AG08396 (cell line): Measurements from ENCODE around the gene TNFAIP8L1.
"Not testable (repeated sequence)": the region's sequence is repeated elsewhere in the genome, so short reads cannot be mapped to it uniquely, and the experiment has no call there.

Source experiments
- DNase-seq: peaks from one replicate; pipeline ENCODE4 v3.0.0; 2012; ENCODE audit warnings: low spot score, mixed read lengths

TNFAIP8L1 gene

GRCh38 chr19:4678881-4679790 lies 39.8 kb downstream of the TNFAIP8L1 start:
- peak; percentile 43 for DNase-seq

GRCh38 chr19:4680021-4680420 lies 40.7 kb downstream of the TNFAIP8L1 start:
- not testable (repeated sequence) for DNase-seq

GRCh38 chr19:4682417-4683200 lies 43.3 kb downstream of the TNFAIP8L1 start:
- DNase-seq: no peak

GRCh38 chr19:4684312-4685095 lies 45.2 kb downstream of the TNFAIP8L1 start:
- no peak for DNase-seq

- no peak for DNase-seq
These were observed 47.4 kb downstream of the TNFAIP8L1 start for GRCh38 chr19:4686700-4687099.

- no peak for DNase-seq
These were observed 48.1 kb downstream of the TNFAIP8L1 start for GRCh38 chr19:4687396-4687795.

GRCh38 chr19:4688587-4688986 lies 49.3 kb downstream of the TNFAIP8L1 start:
- DNase-seq: no peak

GRCh38 chr19:4689403-4689802 lies 50.1 kb downstream of the TNFAIP8L1 start:
- no peak for DNase-seq

- no peak for DNase-seq
These were observed 51.0 kb downstream of the TNFAIP8L1 start for GRCh38 chr19:4690361-4690760.

- no peak for DNase-seq
These were observed 52.1 kb downstream of the TNFAIP8L1 start for GRCh38 chr19:4691373-4691772.

GRCh38 chr19:4692251-4693077 lies 53.1 kb downstream of the TNFAIP8L1 start:
- DNase-seq: no peak

GRCh38 chr19:4693078-4693350 lies 53.7 kb downstream of the TNFAIP8L1 start:
- DNase-seq: no peak

GRCh38 chr19:4693471-4694121 lies 54.3 kb downstream of the TNFAIP8L1 start:
- DNase-seq: no peak

- DNase-seq: peak; percentile 93
These were observed 55.1 kb downstream of the TNFAIP8L1 start for GRCh38 chr19:4694211-4694987.

- no peak for DNase-seq
These were observed 56.0 kb downstream of the TNFAIP8L1 start for GRCh38 chr19:4695224-4695731.

GRCh38 chr19:4697304-4697703 lies 58.0 kb downstream of the TNFAIP8L1 start:
- no peak for DNase-seq

GRCh38 chr19:4699826-4700692 lies 60.7 kb downstream of the TNFAIP8L1 start:
- no peak for DNase-seq

- DNase-seq: no peak
These were observed 61.3 kb downstream of the TNFAIP8L1 start for GRCh38 chr19:4700693-4700970.

GRCh38 chr19:4701557-4701956 lies 62.2 kb downstream of the TNFAIP8L1 start:
- no peak for DNase-seq
